Endodermal cell (in vitro differentiated cells): ENCODE measurements around the gene CDK3. TPM values are rescaled to one million over a fixed set of nuclear protein-coding genes. Genes with fewer than 3 reads are reported as not detected.
"Not testable (repeated sequence)": the region's sequence is repeated elsewhere in the genome, so short reads cannot be mapped to it uniquely, and the experiment has no call there.

Source experiments
- DNase-seq: peaks from one replicate; pipeline ENCODE4 v3.0.0-alpha.2; 2017
- H3K27ac ChIP-seq: 2 replicates; pipeline ENCODE4 v1.5.1; 2013; ENCODE audit warnings: mild to moderate bottlenecking, low read depth, low read length, moderate library complexity
- H3K27me3 ChIP-seq: 2 replicates; pipeline ENCODE4 v1.6.1; 2013; ENCODE audit warnings: mild to moderate bottlenecking, low read length, moderate library complexity; ENCODE audit not compliant: insufficient read depth, control insufficient read depth, poor library complexity, severe bottlenecking
- H3K36me3 ChIP-seq: 2 replicates; pipeline ENCODE4 v1.7.0; 2013; ENCODE audit warnings: mild to moderate bottlenecking, low read length, moderate library complexity; ENCODE audit not compliant: control insufficient read depth, insufficient read depth
- H3K4me1 ChIP-seq: one replicate; pipeline ENCODE4 v1.7.0; 2013; ENCODE audit warnings: low read length; ENCODE audit not compliant: control insufficient read depth, insufficient read depth
- H3K4me3 ChIP-seq: 2 replicates; pipeline ENCODE4 v1.5.1; 2013; ENCODE audit warnings: mild to moderate bottlenecking, low read length, moderate library complexity
- H3K9ac ChIP-seq: 2 replicates; pipeline ENCODE4 v1.6.1; 2013; ENCODE audit warnings: mild to moderate bottlenecking, low read length, moderate library complexity; ENCODE audit not compliant: poor library complexity, severe bottlenecking; ENCODE audit errors: extremely low read depth
- H3K9me3 ChIP-seq: 2 replicates; pipeline ENCODE4 v1.6.1; 2013; ENCODE audit warnings: mild to moderate bottlenecking, low read length, moderate library complexity; ENCODE audit not compliant: control insufficient read depth
- H3K27ac Mint-ChIP-seq: 2 replicates; pipeline ENCODE4 v1.8.0; 2020; ENCODE audit warnings: mixed read lengths
- H3K27me3 Mint-ChIP-seq: 2 replicates; pipeline ENCODE4 v1.8.0; 2021; ENCODE audit warnings: mild to moderate bottlenecking, mixed read lengths; ENCODE audit not compliant: insufficient read depth
- H3K36me3 Mint-ChIP-seq: 2 replicates; pipeline ENCODE4 v1.8.0; 2020; ENCODE audit warnings: low read depth, mixed read lengths
- H3K4me1 Mint-ChIP-seq: 2 replicates; pipeline ENCODE4 v1.8.0; 2020; ENCODE audit warnings: mixed read lengths
- H3K4me3 Mint-ChIP-seq: 2 replicates; pipeline ENCODE4 v1.8.0; 2020; ENCODE audit warnings: mild to moderate bottlenecking, moderate library complexity, mixed read lengths
- H3K9me3 Mint-ChIP-seq: 2 replicates; pipeline ENCODE4 v1.8.0; 2020; ENCODE audit warnings: mild to moderate bottlenecking, mixed read lengths
- CTCF ChIP-seq: fragments of 200-600 bp; sonication (generic); conservative IDR thresholded peaks from 2 replicates; pipeline ENCODE4 v1.5.0; 2021; ENCODE audit warnings: antibody characterized with exemption, mild to moderate bottlenecking
- WGBS, 2 experiments: methylation state at CpG; one replicate each; pipeline versions ENCODE4 v1.1.5 to v1.1.7; 2013; ENCODE audit warnings: missing lambda C conversion rate in 2 of 2, mixed read lengths in 1 of 2; ENCODE audit not compliant: insufficient coverage in 1 of 2, insufficient read length in 1 of 2; 5-methylcytosine and 5-hydroxymethylcytosine counted together
- total RNA-seq, 2 donors: library from RNA; stranded (reverse); fragmentation: NEBNext Ultra II Directional in 1 of 2; extraction: Animal tissue kit (Norgen Biotek cat#: 25700) in 1 of 2; gene quantifications; 2 replicates in 1 of 2; 3 replicates in 1 of 2; pipeline ENCODE4 v1.2.1, GENCODE V29; 2021

The CDK3 gene
- total RNA-seq, 2 donors from 2014 or later: 7.3 to 11.7 TPM

- Mint-ChIP-seq H3K4me3 (no peak overlapping the region), H3K27ac (no peak overlapping the region), H3K4me1 (peaks cover 13% of the 10 kb centered on the region), H3K27me3 (no peaks in the 10 kb centered on the region), H3K36me3 (peaks cover 56% of the 10 kb centered on the region), H3K9me3 (no peaks in the 10 kb centered on the region)
- H3K4me3 ChIP-seq: no peak overlapping the region
- WGBS, 2 experiments: 88 to 95% methylated on average over 6 of the region's 6 CpGs
- peaks cover 67% of the 10 kb centered on the region for H3K36me3 ChIP-seq
- H3K27ac ChIP-seq: peak overlapping the region; percentile 68
- no peaks in the 10 kb centered on the region for H3K27me3 ChIP-seq
- H3K9ac ChIP-seq: no peak overlapping the region
- H3K4me1 ChIP-seq: no peaks in the 10 kb centered on the region
- TF ChIP-seq CTCF: no peak
- DNase-seq: no peak
- no peaks in the 10 kb centered on the region for H3K9me3 ChIP-seq
Observed at GRCh38 chr17:76039121-76039520, 38.5 kb downstream of the CDK3 start.

GRCh38 chr17:76040376-76040775, 39.7 kb downstream of the CDK3 start:
- Mint-ChIP-seq H3K27me3 (no peaks in the 10 kb centered on the region), H3K36me3 (peaks cover 69% of the 10 kb centered on the region), H3K4me3 (no peak overlapping the region), H3K27ac (peak overlapping the region; percentile 62), H3K9me3 (no peaks in the 10 kb centered on the region), H3K4me1 (peaks cover 13% of the 10 kb centered on the region)
- Histone ChIP-seq H3K4me3 (no peak overlapping the region), H3K27me3 (no peaks in the 10 kb centered on the region), H3K36me3 (peaks cover 79% of the 10 kb centered on the region), H3K9me3 (no peaks in the 10 kb centered on the region), H3K27ac (no peak overlapping the region), H3K4me1 (no peaks in the 10 kb centered on the region), H3K9ac (no peak overlapping the region)
- no peak for TF ChIP-seq CTCF
- WGBS, 2 experiments: 63 to 78% methylated on average over 3 to 5 of the region's 6 CpGs
- no peak for DNase-seq

- not testable (repeated sequence) for H3K4me1 Mint-ChIP-seq, H3K9me3 Mint-ChIP-seq, DNase-seq, H3K27ac Mint-ChIP-seq, H3K4me1 ChIP-seq, H3K27me3 Mint-ChIP-seq, H3K9ac ChIP-seq, H3K4me3 ChIP-seq, H3K4me3 Mint-ChIP-seq, H3K27me3 ChIP-seq, H3K27ac ChIP-seq, H3K9me3 ChIP-seq
- WGBS, 2 experiments: 92 to 98% methylated on average over 3 of the region's 3 CpGs
- H3K36me3 Mint-ChIP-seq: peaks cover 88% of the 10 kb centered on the region
- H3K36me3 ChIP-seq: peaks cover 96% of the 10 kb centered on the region
Observed at GRCh38 chr17:76042868-76043267, 42.2 kb downstream of the CDK3 start.

GRCh38 chr17:76044475-76045007, 43.9 kb downstream of the CDK3 start:
- H3K36me3 ChIP-seq: peaks cover 96% of the 10 kb centered on the region
- H3K27ac Mint-ChIP-seq, H3K9me3 Mint-ChIP-seq, H3K27me3 ChIP-seq, H3K4me3 Mint-ChIP-seq, H3K27ac ChIP-seq, DNase-seq, H3K27me3 Mint-ChIP-seq, H3K4me1 ChIP-seq, H3K9me3 ChIP-seq, H3K4me3 ChIP-seq, H3K4me1 Mint-ChIP-seq, H3K9ac ChIP-seq: not testable (repeated sequence)
- 98 to 99% methylated on average over 10 to 11 of the region's 11 CpGs for WGBS, 2 experiments
- H3K36me3 Mint-ChIP-seq: peaks cover 87% of the 10 kb centered on the region
